Spleen (tissue), 11 donors: ENCODE results near the gene MISP. TPM values are rescaled to one million over a fixed set of nuclear protein-coding genes. Genes with fewer than 3 reads are reported as not detected.

ENCODE experiments used
- DNase-seq: peaks from one replicate; pipeline ENCODE4 v3.0.0-alpha.2; 2020
- H3K27ac ChIP-seq, 8 donors: fragments of 200-600 bp; sonication (generic) in 7 of 8; 1 replicate in 4 of 8; 2 replicates in 4 of 8; pipeline versions ENCODE4 v1.5.0 to v1.8.0; 2016 to 2021; ENCODE audit warnings: inconsistent platforms in 4 of 8, mild to moderate bottlenecking in 4 of 8, moderate library complexity in 1 of 8
- H3K27me3 ChIP-seq, 7 donors: fragments of 200-600 bp; sonication (generic) in 6 of 7; replicated peaks in 1 of 7; 1 replicate in 4 of 7; 2 replicates in 3 of 7; pipeline versions ENCODE4 v1.5.0 to v1.8.0; 2016 to 2021; ENCODE audit warnings: inconsistent platforms in 3 of 7, mild to moderate bottlenecking in 1 of 7
- H3K36me3 ChIP-seq, 6 donors: fragments of 200-600 bp; sonication (generic) in 5 of 6; 1 replicate in 4 of 6; 2 replicates in 2 of 6; pipeline versions ENCODE4 v1.5.0 to v1.8.0; 2016 to 2021; ENCODE audit warnings: inconsistent platforms in 2 of 6
- H3K4me1 ChIP-seq, 6 donors: fragments of 200-600 bp; sonication (generic) in 5 of 6; 1 replicate in 3 of 6; 2 replicates in 3 of 6; pipeline versions ENCODE4 v1.5.0 to v1.8.0; 2016 to 2021; ENCODE audit warnings: inconsistent platforms in 3 of 6
- H3K4me3 ChIP-seq, 8 donors: fragments of 200-600 bp; sonication (generic) in 7 of 8; 1 replicate in 4 of 8; 2 replicates in 4 of 8; pipeline versions ENCODE4 v1.5.0 to v1.8.0; 2016 to 2021; ENCODE audit warnings: inconsistent platforms in 4 of 8, mild to moderate bottlenecking in 4 of 8, moderate library complexity in 2 of 8
- H3K9me3 ChIP-seq, 8 donors: fragments of 200-600 bp; sonication (generic) in 7 of 8; 1 replicate in 4 of 8; 2 replicates in 4 of 8; pipeline versions ENCODE4 v1.5.0 to v1.8.0; 2016 to 2021; ENCODE audit warnings: inconsistent platforms in 4 of 8
- POLR2A ChIP-seq, 3 donors: fragments of 450-650 bp; IDR thresholded peaks; one replicate each; pipeline ENCODE4 v1.5.1; 2017; ENCODE audit warnings: antibody characterized with exemption in 3 of 3, mild to moderate bottlenecking in 1 of 3
- POLR2AphosphoS5 ChIP-seq, 3 donors: sonication (generic); formaldehyde crosslinking; IDR thresholded peaks; one replicate each; pipeline ENCODE4 v1.5.1; 2017; ENCODE audit warnings: antibody characterized with exemption in 3 of 3
- WGBS, 5 donors: extraction: QIAGEN DNeasy Blood & Tissue Kit in 3 of 5; methylation state at CpG; one replicate each; pipeline versions ENCODE4 v1.1.5 to v1.1.7; 2013 to 2018; 5-methylcytosine and 5-hydroxymethylcytosine counted together
- intact Hi-C: fragments of 100-400 bp; cut with DNase I; formaldehyde crosslinking; loops from one replicate; pipeline ENCODE4 v1.15.0; 2023; ENCODE audit warnings: low total_unique reads
- polyA plus RNA-seq, 3 donors: library from polyadenylated mRNA; stranded (reverse); fragments of 200-250 nt; gene quantifications; one replicate each; pipeline ENCODE4 v1.2.1, GENCODE V29; 2013
- total RNA-seq, 7 donors: library from RNA; depleted of rRNA in 3 of 7; stranded (reverse); fragments of >200 nt in 3 of 7; fragmentation: NEBNext Ultra II Directional in 4 of 7; extraction: Animal tissue kit (Norgen Biotek cat#: 25700) in 4 of 7; gene quantifications; one replicate each; pipeline versions ENCODE4 v1.1.0 to v1.2.1, GENCODE V29; 2016 to 2021
- TF ChIP-seq, protein P1 (sequence below), 11 experiments: fragments of 200-600 bp in 7 of 11; fragments of 450-650 bp in 4 of 11; sonication (generic) in 4 of 11; IDR thresholded peaks in 8 of 11; conservative IDR thresholded peaks in 3 of 11; 1 replicate in 7 of 11; 2 replicates in 4 of 11; pipeline versions ENCODE4 v1.4.0 to v1.8.0; 2016 to 2021; ENCODE audit warnings: antibody characterized with exemption in 11 of 11, inconsistent platforms in 4 of 11, mild to moderate bottlenecking in 1 of 11
- donor health status: healthy with polysubstance abuse.
- donor health status: DM: no; HTN: no; CAD: no; lungs with moderate emphysema.
- donor health status: DM: no; HTN: no; CAD: no.
- donor health status: Bipolar disorder and iron deficiency.
- donor health status: healthy.
- donor health status: DM: no; HTN: no; CAD: no.
- donor health status: DM: yes; HTN: yes; CAD: no.

Gene MISP
- total and polyA plus RNA-seq, 10 donors: 0.13 TPM; not detected in 9

DNA sequence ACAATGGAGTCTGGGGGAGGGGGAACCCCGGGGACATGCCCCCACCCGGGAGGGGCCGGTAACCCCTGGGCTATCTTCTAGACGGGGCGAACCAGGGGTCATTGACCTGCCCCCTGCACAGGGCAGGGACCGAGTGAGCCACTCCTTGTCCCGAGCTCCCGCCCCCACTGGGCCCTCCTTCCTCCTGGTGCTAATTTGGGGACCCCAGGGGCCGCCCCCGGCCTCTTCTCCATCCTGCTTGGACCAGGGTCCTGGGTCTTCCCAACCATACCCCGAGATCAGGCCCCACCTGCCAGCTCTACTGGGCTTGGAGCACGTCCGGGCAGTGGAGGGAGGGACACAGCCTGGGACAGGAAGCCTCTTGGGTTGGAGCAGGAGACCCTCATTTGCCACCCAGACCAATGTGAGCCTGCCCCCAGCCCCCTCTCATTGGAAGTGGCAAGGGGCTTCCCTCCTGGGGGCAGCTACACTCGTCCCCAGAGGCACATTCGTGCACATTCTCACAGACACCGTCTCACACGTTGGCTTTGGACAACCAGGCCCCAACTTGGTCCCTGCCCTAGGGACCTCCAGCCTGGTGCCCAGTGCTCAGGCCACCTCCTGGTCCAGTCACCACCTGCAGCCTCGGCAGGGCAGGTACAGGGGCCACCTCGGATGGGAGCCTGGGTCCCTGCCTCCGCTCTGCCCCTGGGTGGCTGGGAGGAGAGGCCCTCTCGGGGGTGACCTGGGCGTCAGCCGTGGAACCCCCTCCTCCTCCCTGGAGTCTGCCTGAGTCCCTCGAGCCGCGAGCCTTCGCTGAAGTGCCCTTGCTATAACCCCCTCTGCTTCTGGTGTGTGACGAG lies 3.3 kb upstream of the MISP start:
- no peak for DNase-seq
- TF ChIP-seq POLR2A (IDR thresholded peaks at IDR 0.05) (no peak), POLR2AphosphoS5 (IDR thresholded peaks at IDR 0.05) (no peak)
- TF ChIP-seq, protein P1, sequence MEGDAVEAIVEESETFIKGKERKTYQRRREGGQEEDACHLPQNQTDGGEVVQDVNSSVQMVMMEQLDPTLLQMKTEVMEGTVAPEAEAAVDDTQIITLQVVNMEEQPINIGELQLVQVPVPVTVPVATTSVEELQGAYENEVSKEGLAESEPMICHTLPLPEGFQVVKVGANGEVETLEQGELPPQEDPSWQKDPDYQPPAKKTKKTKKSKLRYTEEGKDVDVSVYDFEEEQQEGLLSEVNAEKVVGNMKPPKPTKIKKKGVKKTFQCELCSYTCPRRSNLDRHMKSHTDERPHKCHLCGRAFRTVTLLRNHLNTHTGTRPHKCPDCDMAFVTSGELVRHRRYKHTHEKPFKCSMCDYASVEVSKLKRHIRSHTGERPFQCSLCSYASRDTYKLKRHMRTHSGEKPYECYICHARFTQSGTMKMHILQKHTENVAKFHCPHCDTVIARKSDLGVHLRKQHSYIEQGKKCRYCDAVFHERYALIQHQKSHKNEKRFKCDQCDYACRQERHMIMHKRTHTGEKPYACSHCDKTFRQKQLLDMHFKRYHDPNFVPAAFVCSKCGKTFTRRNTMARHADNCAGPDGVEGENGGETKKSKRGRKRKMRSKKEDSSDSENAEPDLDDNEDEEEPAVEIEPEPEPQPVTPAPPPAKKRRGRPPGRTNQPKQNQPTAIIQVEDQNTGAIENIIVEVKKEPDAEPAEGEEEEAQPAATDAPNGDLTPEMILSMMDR (IDR thresholded peaks at IDR 0.05 in 8 of 11, conservative IDR thresholded peaks at IDR 0.05 in 3 of 11): no peak

DNA sequence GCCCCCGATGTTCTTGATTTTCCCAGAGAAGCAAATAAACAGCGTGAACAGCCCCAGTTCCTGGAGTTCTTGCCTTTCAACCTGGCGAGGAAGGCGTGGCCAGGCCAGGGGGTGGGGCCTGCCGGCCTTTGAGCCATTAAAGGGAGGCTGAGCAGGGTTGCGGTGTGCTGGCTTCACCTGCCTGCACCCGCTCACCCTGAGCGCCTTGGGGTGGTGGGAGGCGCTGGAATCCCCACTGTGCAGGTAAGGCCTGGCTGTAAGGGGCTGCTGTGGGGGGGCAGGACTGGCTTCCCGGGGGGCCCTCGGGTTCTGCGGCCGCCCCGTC lies 2.7 kb upstream of the MISP start:
- Histone ChIP-seq H3K9me3 (peaks cover 0 to 48% (median 26%) of the 10 kb centered on the region in 8 donors), H3K4me1 (peaks cover 0 to 18% (median 2%) of the 10 kb centered on the region in 6 donors), H3K27me3 (peaks cover 0 to 28% (median 9%) of the 10 kb centered on the region in 7 donors), H3K36me3 (peaks cover 0 to 17% (median 0%) of the 10 kb centered on the region in 6 donors), H3K27ac (no peak overlapping the region), H3K4me3 (no peak overlapping the region)
- intact Hi-C loops: no loop called here
- TF ChIP-seq POLR2AphosphoS5 (IDR thresholded peaks at IDR 0.05) (no peak), POLR2A (IDR thresholded peaks at IDR 0.05) (no peak)
- TF ChIP-seq, protein P1 (IDR thresholded peaks at IDR 0.05 in 8 of 11, conservative IDR thresholded peaks at IDR 0.05 in 3 of 11): no peak
- no peak for DNase-seq
- WGBS, 5 donors: 82 to 97% (median 90%) methylated on average over 10 to 14 of the region's 14 CpGs

More for the DNA sequence above, 3.3 kb upstream of the MISP start:
- peaks cover 0 to 17% (median 0%) of the 10 kb centered on the region in 6 donors for H3K36me3 ChIP-seq
- H3K4me1 ChIP-seq: peaks cover 0 to 12% (median 5%) of the 10 kb centered on the region in 6 donors
- H3K4me3 ChIP-seq: no peak overlapping the region
- peaks cover 0 to 23% (median 9%) of the 10 kb centered on the region in 7 donors for H3K27me3 ChIP-seq
- H3K9me3 ChIP-seq: peaks cover 0 to 48% (median 26%) of the 10 kb centered on the region in 8 donors
- intact Hi-C loops: no loop called here
- 92 to 98% (median 96%) methylated on average over 25 to 28 of the region's 28 CpGs for WGBS, 5 donors
- no peak overlapping the region for H3K27ac ChIP-seq

- TF ChIP-seq POLR2A (IDR thresholded peaks at IDR 0.05) (no peak), POLR2AphosphoS5 (IDR thresholded peaks at IDR 0.05) (no peak)
- TF ChIP-seq, protein P1 (IDR thresholded peaks at IDR 0.05 in 8 of 11, conservative IDR thresholded peaks at IDR 0.05 in 3 of 11): no peak
- peaks cover 0 to 20% (median 0%) of the 10 kb centered on the region in 6 donors for H3K4me1 ChIP-seq
- WGBS, 5 donors: 73 to 85% (median 82%) methylated on average over 11 to 14 of the region's 14 CpGs
Measured at GRCh38 chr19:749811-750210, 1.1 kb upstream of the MISP start.

More at GRCh38 chr19:749811-750210, 1.1 kb upstream of the MISP start:
- no peak overlapping the region for H3K27ac ChIP-seq
- peaks cover 0 to 32% (median 9%) of the 10 kb centered on the region in 7 donors for H3K27me3 ChIP-seq
- DNase-seq: no peak
- H3K4me3 ChIP-seq: no peak overlapping the region
- H3K36me3 ChIP-seq: peaks cover 0 to 17% (median 0%) of the 10 kb centered on the region in 6 donors
- intact Hi-C loops: no loop called here
- peaks cover 0 to 32% (median 15%) of the 10 kb centered on the region in 8 donors for H3K9me3 ChIP-seq
